NCI-H774 (cell line): ENCODE data around the gene C2CD4B.

Source experiments
- DNase-seq: peaks from one replicate; lab custom pipeline; 2025; lab: John Stamatoyannopoulos, UW

Gene C2CD4B

DNA sequence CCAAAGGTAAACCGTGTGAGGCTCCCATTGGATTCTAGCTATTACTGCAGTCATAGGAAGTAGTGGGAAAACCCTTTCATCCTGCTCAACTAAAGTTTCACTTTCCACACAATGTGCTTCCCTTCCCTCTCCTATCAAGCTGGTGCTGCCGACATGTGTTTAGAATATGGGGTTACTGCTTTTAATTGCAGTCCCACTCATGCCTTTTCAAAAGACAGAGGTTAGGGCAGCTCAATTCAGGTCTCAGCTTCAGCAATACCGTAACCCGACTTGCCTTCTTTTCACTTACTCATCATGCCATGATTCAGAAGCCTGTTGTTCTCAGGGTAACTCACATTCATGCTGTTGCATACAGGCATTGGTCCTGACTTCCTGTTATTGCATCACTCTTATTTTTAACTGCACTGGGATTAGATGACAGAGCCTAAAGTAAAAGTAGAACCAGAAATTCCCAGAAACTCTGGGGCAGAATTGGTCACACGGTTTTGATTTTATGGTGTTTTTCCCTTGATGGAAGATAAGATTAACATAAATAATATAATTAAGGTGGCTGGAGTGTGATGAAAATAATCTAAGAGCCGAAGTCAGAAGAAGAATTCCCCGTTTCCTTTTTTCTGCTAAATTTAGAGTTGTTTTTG lies 45.7 kb downstream of the C2CD4B start:
- DNase-seq, result peak; percentile 20

DNA sequence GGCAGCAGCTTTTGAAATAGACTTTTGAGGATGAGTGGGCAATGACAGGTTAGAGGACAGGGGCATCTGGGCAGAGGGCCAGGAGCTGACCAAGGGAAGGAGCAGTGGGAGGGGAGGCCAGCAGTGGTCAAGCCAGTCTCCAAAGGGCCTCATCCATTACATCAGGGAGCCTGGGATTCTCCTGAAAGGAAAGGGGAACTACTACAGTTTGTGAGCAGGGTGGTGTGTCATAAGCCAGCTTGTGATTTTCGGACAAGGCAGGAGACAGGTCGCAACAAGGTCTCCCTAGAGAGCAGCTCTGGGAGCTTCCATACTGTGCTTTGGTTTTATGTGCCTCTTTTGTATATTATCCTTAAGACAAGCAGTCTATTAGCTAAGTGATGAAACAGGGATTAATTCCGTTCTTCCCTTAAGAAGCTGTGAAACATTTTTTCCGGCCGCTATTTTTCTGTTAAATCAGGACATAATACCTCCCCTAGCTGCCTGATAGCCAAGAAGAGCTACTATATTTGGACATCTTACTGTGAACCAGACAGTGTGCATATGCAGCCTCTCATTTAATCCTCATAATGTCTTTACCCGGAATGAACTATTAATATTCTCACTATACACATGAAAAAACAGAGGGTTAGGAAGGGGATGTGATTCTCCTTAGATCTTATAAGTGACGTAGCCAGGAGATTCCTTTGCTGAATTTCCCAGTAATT lies 46.4 kb downstream of the C2CD4B start:
- no peak for DNase-seq

- no peak for DNase-seq
Observed at GRCh38 chr15:62115847-62116246, 49.2 kb downstream of the C2CD4B start.
